ENCODE data around the gene RBM6.
"Not testable (repeated sequence)": the region's sequence is repeated elsewhere in the genome, so short reads cannot be mapped to it uniquely, and the experiment has no call there.

RBM6 gene

GRCh38 chr3:49968346-49968745 is 28.4 kb downstream of the RBM6 start:
- DNase-seq: no peak

- no peak for DNase-seq
Observed at GRCh38 chr3:49972656-49973055, 32.7 kb downstream of the RBM6 start.

- no peak for DNase-seq
Observed at GRCh38 chr3:49976942-49977341, 37.0 kb downstream of the RBM6 start.

GRCh38 chr3:49984394-49984793 is 44.4 kb downstream of the RBM6 start:
- DNase-seq: no peak

- no peak for DNase-seq
Observed at GRCh38 chr3:49992326-49992725, 52.4 kb downstream of the RBM6 start.

GRCh38 chr3:49994476-49994875 is 54.5 kb downstream of the RBM6 start:
- DNase-seq: no peak

- no peak for DNase-seq
Observed at GRCh38 chr3:49996016-49996415, 56.1 kb downstream of the RBM6 start.

GRCh38 chr3:49997862-49998261 is 57.9 kb downstream of the RBM6 start:
- DNase-seq: no peak

- no peak for DNase-seq
Observed at GRCh38 chr3:49998326-49998725, 58.4 kb downstream of the RBM6 start.

- no peak for DNase-seq
Observed at GRCh38 chr3:50001511-50001910, 61.6 kb downstream of the RBM6 start.

GRCh38 chr3:50003216-50003615 is 63.3 kb downstream of the RBM6 start:
- no peak for DNase-seq

- DNase-seq: no peak
Observed at GRCh38 chr3:50003824-50004223, 63.9 kb downstream of the RBM6 start.

GRCh38 chr3:50008931-50009330 is 69.0 kb downstream of the RBM6 start:
- DNase-seq: no peak

- DNase-seq: no peak
Observed at GRCh38 chr3:50010959-50011358, 71.0 kb downstream of the RBM6 start.

GRCh38 chr3:50015918-50016317 is 76.0 kb downstream of the RBM6 start:
- peak in 4 of 56 donors; percentile 3 to 23 (median 10) for DNase-seq

GRCh38 chr3:50028346-50028745 is 88.4 kb downstream of the RBM6 start:
- DNase-seq: no peak

- not testable (repeated sequence) for DNase-seq
Observed at GRCh38 chr3:50031201-50031600, 91.3 kb downstream of the RBM6 start.

- DNase-seq: no peak
Observed at GRCh38 chr3:50044976-50045375, 105.0 kb downstream of the RBM6 start.

GRCh38 chr3:50047426-50047825 is 107.5 kb downstream of the RBM6 start:
- no peak for DNase-seq

GRCh38 chr3:50050361-50050760 is 110.4 kb downstream of the RBM6 start:
- DNase-seq: no peak

GRCh38 chr3:50057756-50058155 is 117.8 kb downstream of the RBM6 start:
- no peak for DNase-seq

- no peak for DNase-seq
Observed at GRCh38 chr3:50068134-50068533, 128.2 kb downstream of the RBM6 start.

GRCh38 chr3:50078091-50078490 is 138.1 kb downstream of the RBM6 start:
- no peak for DNase-seq

- no peak for DNase-seq
Observed at GRCh38 chr3:50078622-50079021, 138.7 kb downstream of the RBM6 start.

- DNase-seq: not testable (repeated sequence)
Observed at GRCh38 chr3:50084951-50085350, 145.0 kb downstream of the RBM6 start.
